ENCODE results near the gene CATSPER4. TPM values are rescaled to one million over a fixed set of nuclear protein-coding genes. Genes with fewer than 3 reads are reported as not detected.

CATSPER4 gene
- total RNA-seq, 3 donors from 2014 or later = not detected

DNA sequence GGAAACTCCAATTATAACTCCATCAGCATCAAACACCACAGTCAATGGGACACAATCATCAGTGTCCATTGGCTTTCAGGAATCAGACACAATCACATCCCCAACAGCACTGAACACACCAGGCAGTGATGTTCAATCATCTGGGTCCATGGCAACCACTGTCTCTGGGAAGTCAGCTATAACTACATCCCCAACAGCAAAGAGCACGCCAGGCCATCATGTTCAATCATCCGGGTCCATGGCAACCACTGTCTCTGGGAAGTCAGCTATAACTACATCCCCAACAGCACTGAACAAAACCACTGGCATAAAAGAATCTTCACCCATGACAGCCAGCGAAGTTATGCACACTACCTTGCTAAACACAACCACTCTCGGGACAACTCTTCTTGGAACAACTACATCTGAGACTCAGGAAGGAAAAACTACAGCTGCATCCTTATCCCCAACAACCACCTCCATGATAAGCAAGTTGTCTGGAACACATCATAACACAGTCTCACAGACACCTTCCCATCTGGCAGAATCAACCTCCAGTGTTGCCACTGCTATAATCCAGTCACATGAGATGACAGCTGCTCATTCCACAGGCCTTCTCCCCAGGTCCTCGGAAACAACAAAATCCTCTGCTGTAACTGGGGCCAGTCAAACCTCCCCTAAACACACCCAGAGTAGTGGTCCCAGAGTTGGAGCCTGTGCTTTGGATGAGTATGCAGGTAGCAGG lies 19.9 kb downstream of the CATSPER4 start:
- Histone ChIP-seq H3K9me3 (no peaks in the 10 kb centered on the region), H3K36me3 (ENCODE audit: low read depth) (no peaks in the 10 kb centered on the region), H3K4me1 (ENCODE audit: low read depth) (no peaks in the 10 kb centered on the region), H3K4me3 (no peak overlapping the region)
- ATAC-seq (no peak), DNase-seq (no peak)
- intact Hi-C loops (cut with DNase I, micrococcal nuclease) = no loop called here
- TF ChIP-seq, protein P1, sequence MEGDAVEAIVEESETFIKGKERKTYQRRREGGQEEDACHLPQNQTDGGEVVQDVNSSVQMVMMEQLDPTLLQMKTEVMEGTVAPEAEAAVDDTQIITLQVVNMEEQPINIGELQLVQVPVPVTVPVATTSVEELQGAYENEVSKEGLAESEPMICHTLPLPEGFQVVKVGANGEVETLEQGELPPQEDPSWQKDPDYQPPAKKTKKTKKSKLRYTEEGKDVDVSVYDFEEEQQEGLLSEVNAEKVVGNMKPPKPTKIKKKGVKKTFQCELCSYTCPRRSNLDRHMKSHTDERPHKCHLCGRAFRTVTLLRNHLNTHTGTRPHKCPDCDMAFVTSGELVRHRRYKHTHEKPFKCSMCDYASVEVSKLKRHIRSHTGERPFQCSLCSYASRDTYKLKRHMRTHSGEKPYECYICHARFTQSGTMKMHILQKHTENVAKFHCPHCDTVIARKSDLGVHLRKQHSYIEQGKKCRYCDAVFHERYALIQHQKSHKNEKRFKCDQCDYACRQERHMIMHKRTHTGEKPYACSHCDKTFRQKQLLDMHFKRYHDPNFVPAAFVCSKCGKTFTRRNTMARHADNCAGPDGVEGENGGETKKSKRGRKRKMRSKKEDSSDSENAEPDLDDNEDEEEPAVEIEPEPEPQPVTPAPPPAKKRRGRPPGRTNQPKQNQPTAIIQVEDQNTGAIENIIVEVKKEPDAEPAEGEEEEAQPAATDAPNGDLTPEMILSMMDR (IDR thresholded peaks at IDR 0.05) = no peak

DNA sequence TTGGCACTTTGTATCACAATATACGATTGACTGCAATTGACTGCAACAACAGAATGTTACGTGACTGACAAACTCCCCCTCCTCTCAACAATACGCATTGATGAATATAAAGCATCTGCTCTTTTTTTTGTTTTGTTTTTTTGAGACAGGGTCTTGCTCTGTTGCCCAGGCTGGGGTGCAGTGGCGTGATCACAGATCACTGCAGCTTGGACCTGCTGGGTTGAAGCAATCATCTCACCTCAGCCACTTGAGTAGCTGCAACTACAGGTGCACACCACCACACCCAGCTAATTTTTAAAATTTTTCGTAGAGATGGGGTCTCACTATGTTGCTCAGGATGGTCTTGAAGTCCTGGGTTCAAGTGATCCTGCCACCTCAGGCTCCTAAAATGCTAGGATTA lies 22.3 kb downstream of the CATSPER4 start:
- no peaks in the 10 kb centered on the region for H3K36me3 ChIP-seq (ENCODE audit: low read depth)
- H3K9me3 ChIP-seq = no peaks in the 10 kb centered on the region
- ATAC-seq = no peak
- H3K4me3 ChIP-seq = no peak overlapping the region
- DNase-seq = no peak
- TF ChIP-seq, protein P1 (IDR thresholded peaks at IDR 0.05) = no peak
- intact Hi-C loops (cut with DNase I, micrococcal nuclease) = no loop called here
- H3K4me1 ChIP-seq (ENCODE audit: low read depth) = no peaks in the 10 kb centered on the region

DNA sequence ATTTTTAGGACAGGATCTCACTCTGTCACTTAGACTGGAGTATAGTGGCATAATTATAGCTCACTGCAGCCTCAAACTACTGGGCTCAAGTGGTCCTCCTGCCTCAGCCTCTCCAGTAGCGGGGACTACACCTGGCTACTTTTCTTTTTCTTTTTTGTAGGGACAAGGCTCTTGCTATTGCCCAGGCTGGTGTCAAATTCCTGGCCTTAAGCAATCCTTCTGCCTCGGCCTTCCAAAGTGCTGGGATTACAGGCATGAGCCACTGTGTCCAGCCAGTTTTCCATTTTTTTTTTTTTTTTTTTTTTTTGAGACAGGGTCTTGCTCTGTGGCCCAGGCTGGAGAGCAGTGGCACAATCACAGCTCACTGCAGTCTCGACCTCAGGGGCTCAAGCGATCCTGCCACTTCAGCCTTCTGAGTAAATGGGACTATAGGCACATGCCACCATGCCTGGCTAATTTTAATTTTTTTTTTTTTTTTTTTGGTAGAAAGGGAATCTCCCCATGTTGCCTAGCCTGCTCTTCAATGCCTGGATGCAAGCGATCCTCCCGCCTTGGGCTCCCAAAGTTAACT lies 23.0 kb downstream of the CATSPER4 start:
- intact Hi-C loops (cut with DNase I, micrococcal nuclease) = no loop called here
- DNase-seq = no peak

DNA sequence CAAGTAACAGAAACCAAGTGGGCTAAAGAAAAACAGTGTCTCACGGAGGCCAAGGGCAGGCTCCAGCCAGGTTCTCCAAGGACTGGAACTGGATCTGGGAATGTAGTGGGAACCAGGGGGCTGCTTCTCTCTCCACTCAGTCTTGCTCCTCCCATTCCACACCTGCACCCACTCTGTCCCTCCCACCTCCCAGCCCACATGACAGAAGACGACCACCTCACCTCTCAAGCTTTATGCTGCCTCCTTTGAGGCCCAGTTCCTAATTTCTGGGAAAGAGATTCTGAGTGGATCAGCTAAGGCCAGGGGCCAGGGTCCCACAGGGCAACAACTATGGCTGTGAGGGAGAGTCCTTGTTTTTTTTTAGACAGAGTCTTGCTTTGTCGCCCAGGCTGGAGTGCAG lies 24.8 kb downstream of the CATSPER4 start:
- intact Hi-C loops (cut with DNase I, micrococcal nuclease) = no loop called here
- Histone ChIP-seq H3K4me1 (ENCODE audit: low read depth) (no peaks in the 10 kb centered on the region), H3K4me3 (no peak overlapping the region), H3K9me3 (no peaks in the 10 kb centered on the region), H3K36me3 (ENCODE audit: low read depth) (no peaks in the 10 kb centered on the region)
- TF ChIP-seq, protein P1 (IDR thresholded peaks at IDR 0.05) = no peak
- DNase-seq (no peak), ATAC-seq (no peak)

More for the DNA sequence above, 23.0 kb downstream of the CATSPER4 start:
- Histone ChIP-seq H3K9me3 (no peaks in the 10 kb centered on the region), H3K36me3 (ENCODE audit: low read depth) (no peaks in the 10 kb centered on the region), H3K4me1 (ENCODE audit: low read depth) (no peaks in the 10 kb centered on the region), H3K4me3 (no peak overlapping the region)
- ATAC-seq = no peak
- TF ChIP-seq, protein P1 (IDR thresholded peaks at IDR 0.05) = no peak

DNA sequence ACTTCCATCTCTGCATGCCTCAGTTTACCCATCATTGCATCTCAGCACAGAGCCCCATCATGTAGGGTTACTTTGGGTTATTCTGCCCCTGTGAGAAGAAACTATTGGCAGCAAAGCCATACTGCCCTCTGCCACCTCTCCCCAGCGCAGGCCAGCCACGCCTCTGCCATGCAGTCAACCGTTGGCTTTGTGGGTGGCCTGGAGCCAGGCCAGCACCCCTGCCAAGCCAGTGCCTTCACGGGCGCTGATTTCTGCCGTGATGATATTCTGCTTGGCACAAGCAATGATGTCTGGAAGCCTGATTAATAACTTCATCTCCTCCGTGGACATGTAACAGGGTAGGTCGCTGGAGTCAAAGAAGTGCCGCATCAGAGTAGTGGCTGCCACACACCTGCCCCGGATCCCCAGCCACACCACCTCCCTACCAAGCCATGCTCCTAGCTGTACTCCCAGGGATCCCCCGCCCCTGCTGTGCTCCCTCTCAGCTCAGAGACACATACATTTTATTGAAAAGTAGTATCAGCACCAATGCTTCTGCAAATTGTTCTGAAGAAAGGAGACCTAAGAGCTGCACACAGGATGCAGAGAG lies 28.6 kb downstream of the CATSPER4 start:
- peak in 2 of 3 donors; percentile 38 to 69 for DNase-seq
- no peaks in the 10 kb centered on the region for H3K36me3 ChIP-seq (ENCODE audit: low read depth)
- H3K9me3 ChIP-seq = no peaks in the 10 kb centered on the region
- peaks cover 4% of the 10 kb centered on the region for H3K4me1 ChIP-seq (ENCODE audit: low read depth)
- intact Hi-C loops (cut with DNase I, micrococcal nuclease) = no loop called here
- TF ChIP-seq, protein P1 (IDR thresholded peaks at IDR 0.05) = no peak
- peak; percentile 48 for ATAC-seq
- H3K4me3 ChIP-seq = no peak overlapping the region
